MM.1S (cell line): ENCODE measurements around the gene POMC.

Experiments
- CTCF ChIP-seq: fragments of 300-600 bp; sonication (generic); IDR thresholded peaks from 2 replicates; pipeline ENCODE4 v1.5.1; 2016; ENCODE audit warnings: antibody characterized with exemption, low read length, mixed read lengths
- EZH2 ChIP-seq: fragments of 300-600 bp; sonication (generic); optimal IDR thresholded peaks from 2 replicates; pipeline ENCODE3; 2017; ENCODE audit warnings: low read depth, mild to moderate bottlenecking, antibody characterized with exemption, low read length, mixed read lengths

DNA sequence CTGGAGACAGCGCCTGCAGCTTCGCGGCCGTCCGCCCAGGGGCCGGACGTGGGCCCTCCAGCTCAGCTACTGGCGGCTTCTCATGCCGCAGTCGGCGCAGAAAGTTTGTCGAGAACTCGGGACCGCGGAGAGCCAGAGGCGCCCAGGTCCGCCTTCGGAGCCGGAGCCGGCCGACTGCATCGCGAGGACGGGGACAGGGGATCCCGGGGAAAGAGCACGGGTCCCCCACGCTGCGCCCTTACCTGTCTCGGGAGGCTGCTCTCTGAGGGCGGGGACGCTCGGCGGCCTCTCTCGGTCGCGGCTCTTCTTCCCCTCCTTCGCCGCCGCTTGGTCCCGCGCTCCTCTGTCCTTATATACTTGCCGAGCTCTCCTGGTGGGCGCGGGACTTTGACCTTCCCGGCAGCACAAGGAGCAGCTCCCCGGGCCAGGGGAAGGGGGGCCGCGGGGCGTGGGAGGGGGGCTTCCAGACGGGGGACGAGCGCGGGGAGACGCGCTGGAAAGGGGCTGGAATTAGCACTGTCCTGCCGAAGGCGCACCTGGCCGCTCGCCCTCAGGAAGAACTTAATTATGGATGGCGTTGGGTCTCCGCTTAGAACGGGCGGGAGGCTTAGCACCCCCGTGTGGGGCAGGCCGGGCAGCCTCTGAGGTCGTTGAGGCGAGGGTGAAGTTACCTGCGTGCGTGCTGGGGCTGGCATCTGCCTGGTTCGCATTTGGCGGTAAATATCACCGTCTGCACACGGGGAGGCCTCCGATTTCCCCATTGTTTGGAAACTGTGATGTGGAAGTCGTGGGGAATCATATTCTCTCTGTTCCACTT lies at the start of gene POMC:
- TF ChIP-seq CTCF, result no peak
- TF ChIP-seq EZH2, result no peak
